Myocyte (in vitro differentiated cells): ENCODE measurements around the gene LRATD1. TPM values are rescaled to one million over a fixed set of nuclear protein-coding genes. Genes with fewer than 3 reads are reported as not detected.
"Not testable (repeated sequence)": the region's sequence is repeated elsewhere in the genome, so short reads cannot be mapped to it uniquely, and the experiment has no call there.

Experiments used
- DNase-seq: peaks from one replicate; pipeline ENCODE4 v3.0.0-alpha.2; 2012; ENCODE audit warnings: low read depth
- polyA plus RNA-seq: library from polyadenylated mRNA; unstranded; fragments of >200 nt; gene quantifications from one replicate; pipeline ENCODE4 v1.2.1, GENCODE V29; 2012; ENCODE audit warnings: missing spikeins
- total RNA-seq: library from RNA; depleted of rRNA; stranded (reverse); fragments of >200 nt; gene quantifications from 2 replicates; pipeline ENCODE4 v1.2.3, GENCODE V29; 2014

LRATD1 gene, protein sequence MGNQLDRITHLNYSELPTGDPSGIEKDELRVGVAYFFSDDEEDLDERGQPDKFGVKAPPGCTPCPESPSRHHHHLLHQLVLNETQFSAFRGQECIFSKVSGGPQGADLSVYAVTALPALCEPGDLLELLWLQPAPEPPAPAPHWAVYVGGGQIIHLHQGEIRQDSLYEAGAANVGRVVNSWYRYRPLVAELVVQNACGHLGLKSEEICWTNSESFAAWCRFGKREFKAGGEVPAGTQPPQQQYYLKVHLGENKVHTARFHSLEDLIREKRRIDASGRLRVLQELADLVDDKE
- 1.7 and 3.0 TPM in 2 replicates for total RNA-seq
- 2.0 TPM for polyA plus RNA-seq

DNA sequence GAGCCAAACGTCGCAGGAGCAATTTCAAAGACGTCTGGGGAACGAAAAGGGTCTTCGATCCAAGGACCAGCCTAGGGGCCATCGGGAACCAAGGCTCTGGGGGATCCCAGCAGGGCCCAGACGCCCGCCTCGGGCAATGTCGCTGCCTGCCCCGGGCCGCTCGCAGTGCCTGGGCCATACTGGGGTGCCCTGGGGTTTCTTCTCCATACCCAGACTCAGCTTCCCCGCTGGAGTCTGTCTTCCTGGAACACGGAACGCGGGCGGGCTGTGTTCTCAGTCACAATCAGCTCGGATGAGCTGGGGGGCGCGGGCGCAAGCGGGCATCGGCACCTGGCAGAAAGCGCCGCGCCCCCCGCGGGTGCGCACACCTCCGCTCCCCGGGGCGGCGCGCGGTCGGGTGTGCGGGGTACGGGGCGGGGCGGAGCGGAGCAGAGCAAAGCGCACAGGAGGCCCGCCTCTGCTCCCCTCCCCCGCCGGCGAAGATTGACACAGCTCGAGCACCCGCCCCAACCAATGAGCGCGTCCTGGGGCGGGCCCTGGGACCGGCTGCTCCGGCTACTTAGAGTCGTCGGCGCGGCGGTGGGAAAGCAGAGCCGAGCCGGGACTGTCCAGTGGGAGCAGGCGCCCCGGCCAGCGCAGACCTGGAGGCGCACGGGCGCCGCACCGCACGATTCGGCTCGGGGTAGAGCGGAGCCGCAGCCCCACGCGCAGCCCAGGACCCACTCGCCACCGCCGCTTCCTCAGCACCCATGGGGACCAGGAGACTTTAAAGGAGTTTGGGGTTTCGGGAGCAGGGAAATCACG is at the start of gene LRATD1:
Gene LRATD1 (plus strand): TSS at position 585 of the 804 bp plus-strand sequence. CDS start 1,263 bp downstream, outside the sequence.
- DNase-seq, result peak; percentile 85

DNA sequence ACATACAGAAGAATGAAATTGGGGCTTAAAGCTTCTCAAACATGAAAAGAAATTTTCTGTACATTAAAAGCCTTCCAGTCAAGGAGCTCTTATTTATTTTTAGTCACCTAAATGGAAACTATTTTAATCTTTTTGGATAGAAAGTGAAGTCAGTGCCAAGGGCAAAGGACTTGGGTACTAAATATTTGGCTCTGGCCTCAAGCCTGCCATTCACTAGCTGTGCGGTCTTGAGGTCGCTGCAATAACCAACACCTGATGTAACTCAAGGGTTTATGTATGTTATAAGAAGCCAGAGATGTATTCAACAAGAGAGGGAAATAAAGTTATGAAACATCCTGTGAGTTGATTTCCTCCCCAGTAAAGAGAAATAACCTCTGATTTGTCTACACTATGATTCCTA is 49.5 kb upstream of the LRATD1 start:
- no peak for DNase-seq

DNA sequence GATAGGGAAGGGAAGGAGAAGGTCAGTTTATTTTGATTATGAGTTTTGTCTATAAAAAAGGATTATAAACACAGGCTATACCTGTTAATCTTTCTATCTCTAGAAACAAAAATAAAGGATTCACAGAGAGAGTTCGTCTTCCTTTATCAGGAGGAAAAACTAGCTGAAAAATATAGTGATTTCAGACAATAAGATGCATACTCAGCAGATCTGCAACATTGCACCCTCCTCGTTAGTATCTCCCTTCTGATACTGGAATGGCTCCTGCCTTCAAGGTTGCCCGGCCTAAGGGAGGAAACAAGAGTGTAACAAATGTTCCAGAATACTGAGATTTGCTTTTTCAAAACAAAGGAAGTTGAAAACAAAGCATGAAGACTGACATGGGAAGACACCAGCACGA is 48.7 kb upstream of the LRATD1 start:
- DNase-seq, result no peak

DNA sequence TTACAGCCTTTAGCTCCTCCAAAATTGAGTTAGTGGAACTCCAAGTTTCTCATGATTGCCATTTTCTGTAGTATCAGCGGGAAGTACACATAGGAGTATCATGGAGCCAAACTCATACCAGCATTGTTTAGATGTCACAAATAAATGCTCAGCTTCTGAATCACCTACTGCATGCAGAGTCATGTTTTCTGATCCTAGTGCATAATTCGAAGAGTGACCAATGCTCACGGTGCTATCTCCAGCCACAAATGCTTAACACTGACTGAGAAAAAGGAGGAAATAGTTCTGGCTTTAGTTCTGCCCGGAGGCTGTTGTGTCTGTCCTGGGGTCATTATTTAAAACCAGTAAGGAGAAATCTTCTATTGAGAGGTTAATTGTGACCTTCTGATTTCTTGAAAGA is 45.4 kb upstream of the LRATD1 start:
- DNase-seq, result no peak

DNA sequence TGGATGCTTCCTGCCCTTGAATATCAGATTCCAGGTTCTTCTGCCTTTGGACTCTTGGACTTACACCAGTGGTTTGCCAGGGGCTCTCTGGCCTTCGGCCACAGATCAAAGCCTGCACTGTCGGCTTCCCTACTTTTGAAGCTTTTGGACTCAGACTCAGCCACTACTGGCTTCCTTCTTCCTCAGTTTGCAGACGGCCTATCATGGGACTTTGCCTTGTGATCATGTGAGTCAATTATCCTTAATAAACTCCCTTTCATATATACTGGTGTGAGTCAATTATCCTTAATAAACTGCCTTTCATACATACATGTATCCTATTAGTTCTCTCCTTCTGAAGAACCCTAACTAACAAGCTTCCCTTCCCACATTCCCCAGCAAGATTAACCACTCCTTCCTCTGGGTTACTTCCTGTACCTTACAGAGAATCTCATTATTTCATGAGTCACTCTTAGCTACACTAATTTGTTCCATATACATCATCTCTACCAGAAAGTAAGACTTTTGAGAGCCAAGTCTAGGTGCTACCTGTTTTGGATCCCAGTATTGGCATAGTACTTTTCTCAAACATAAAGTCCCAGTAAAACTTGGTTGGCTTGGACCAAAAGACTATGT is 31.3 kb upstream of the LRATD1 start:
- no peak for DNase-seq

DNA sequence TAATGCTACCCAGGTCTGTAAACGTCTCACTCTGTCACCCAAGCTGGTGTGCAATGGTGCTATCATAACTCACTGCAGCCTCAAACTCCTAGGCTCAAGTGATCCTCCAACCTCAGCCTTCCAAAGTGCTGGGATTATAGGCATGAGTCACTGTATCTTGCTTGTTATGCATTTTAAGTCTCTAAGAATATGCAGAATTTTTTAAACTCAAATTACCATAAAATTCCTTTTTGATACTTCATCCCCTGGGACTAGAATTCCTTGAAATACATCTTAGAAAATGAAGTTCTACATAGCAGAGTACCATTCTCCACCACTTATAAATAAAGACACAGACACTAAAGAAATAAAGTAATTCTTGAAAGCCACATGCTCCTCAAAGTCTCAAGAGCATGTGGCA is 30.2 kb upstream of the LRATD1 start:
- DNase-seq, result no peak

DNA sequence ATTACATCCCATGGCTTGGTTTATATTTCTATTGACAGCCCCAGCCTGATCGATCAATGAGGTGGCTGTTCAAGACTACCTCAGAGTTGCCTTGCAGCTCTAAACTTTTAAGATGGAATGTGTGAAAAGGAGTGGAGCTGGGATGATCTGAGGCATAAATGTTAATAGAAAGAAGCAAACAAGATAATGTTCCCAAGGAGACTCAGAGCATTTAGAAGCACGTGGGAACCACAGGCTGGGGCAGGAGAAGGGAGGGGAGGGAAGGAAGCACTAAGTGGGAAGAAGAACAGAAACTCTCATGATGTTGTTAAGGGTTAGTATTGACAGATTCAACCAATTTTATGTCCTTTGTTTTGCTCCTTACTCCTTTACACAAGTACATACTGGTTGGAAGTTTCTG is 28.8 kb upstream of the LRATD1 start:
- DNase-seq, result no peak

DNA sequence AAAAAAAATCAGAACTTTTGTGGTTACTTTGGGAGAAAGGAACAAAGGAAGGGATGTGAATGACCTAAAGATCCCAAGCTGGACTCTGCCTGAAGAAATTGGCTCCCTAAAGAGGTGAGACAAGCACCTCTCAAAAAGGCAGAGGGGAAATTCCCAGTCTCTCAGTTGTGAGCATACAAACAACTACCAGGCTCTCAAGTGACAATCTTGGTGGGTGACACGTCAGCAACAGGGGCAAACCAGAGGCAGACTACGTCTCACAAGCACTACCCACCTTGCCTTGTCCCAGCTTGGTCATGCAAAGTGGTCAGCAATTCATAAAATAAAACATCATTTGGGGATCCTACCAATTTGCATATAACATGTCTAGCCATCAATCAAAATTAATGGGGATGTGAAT is 24.3 kb upstream of the LRATD1 start:
- DNase-seq, result no peak

DNA sequence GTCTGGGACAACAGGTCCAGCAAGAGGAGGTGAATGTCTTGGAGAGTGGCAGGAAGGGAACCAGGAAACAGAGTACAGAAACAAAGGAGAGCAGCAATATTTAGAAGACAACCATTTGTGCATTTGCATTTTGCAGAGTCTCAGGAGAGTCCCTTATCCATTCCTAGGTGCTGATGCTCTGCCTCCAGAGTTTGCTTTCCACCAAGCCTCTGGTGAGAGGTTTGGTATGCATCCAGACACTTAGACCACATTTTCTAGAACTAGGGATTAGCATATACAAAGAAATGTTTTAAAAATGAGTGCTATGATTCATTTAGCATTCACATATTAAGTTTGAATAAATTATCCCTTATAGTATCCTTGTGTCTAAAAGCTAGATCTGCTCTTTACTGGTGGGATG is 18.5 kb upstream of the LRATD1 start:
- no peak for DNase-seq

DNA sequence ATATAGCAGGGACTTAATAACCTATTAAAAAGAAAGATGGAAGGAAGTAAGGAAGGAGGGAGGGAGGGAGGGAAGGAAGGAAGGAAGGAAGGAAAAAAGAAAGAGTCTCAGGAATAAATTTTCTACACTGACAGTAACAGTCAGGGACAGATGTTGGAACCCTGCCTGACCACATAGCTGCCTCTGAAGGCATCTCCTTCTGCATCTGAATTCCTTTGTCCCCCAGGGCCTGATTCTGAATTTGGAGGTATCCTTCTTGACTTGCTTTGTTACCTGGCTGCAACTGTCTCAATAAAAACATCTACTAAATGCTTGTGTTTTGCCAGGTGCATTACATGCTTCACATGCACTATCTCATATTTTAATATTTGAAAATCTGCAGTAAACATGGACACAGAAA is 17.4 kb upstream of the LRATD1 start:
- peak; percentile 13 for DNase-seq

DNA sequence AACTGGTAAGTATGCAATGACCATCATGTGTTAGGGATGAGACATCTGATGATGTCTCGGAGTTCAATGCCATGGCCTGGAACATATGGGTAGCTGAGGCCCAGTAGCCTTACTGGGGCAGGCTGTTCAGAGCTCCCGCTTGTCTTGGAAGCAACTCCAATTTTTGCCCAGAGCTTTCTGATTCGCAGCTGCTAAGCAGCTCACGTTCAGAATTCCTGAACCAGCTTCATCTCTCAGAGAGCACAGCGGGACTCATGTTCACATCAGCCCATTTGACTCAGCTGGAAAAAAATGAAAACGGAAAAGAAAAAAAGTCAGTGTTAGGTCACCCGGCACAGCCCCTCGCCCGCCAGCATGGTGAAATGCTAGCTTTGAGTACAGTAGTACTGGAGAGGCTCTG is 16.8 kb upstream of the LRATD1 start:
- DNase-seq, result no peak

DNA sequence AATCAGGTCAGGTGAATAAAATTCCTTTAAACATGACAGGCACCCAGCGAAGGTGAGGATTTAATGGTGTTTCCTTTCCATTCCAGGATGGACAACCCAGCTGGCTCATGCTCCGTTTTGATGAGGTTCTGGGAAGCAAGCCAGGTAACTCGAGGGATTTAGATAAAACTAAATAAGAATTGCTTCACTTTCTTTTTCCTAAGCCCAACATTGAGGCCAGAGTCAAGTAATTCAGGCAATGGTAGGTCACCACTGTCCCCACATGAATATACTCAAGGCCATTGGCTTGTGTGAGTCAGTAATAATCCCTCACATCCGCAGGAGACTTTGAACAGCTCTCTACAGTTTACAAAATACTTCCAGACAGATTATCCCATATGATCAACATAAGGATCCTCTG is 16.2 kb upstream of the LRATD1 start:
- DNase-seq, result no peak

DNA sequence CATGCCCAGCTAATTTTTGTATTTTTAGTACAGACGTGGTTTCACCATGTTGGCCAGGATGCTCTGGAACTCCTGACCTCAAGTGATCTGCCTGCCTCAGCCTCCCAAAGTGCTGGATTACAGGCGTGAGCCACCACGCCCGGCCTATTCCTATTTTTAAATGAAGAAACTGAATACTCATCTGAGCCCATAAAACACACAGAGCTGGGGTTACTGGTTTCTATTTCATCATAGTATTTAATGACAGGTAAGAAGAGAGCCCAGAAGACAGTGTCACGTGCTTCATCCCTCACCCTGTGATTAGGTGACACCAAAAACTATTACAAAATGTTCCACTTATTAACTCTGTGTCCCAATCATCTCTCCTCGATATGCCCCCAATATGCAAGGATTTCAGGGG is 15.6 kb upstream of the LRATD1 start:
- no peak for DNase-seq

DNA sequence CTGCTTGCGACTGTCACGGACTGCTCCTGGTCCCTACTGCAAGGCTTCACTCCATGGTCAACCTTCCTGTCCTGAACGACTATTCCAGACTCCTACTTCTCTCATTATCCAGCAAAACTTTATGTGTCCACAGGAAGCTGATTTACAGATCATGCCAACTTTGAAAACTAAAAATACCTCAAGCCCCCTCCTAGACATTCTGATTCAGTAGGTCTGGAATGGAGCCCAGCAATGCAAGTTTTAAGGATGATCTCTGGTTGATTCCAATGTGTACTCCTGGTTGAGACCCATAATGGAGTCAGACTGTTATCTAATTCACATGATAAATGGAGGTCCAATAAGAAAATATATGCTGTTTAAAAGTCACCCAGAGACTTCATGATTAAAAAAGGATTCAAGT is 13.1 kb upstream of the LRATD1 start:
- DNase-seq, result no peak

DNA sequence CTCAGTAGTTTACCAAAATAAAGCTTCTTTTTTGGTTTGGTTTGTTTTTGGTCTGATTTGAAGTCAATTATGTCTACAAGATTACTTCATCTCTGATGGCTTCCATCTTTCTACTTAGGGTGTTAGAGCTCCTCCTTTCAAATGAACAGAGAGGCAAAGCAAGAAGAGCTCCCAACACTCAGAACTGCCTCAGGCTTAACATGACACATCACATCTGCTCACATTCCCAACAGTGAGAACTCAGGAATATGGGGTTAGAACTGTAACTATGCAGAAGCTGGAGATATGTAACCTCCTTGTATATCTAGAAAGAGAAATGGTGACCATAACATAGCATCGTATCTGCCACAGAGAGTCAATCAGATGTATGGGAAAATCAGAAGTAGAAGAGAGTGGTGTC is 11.4 kb upstream of the LRATD1 start:
- no peak for DNase-seq

DNA sequence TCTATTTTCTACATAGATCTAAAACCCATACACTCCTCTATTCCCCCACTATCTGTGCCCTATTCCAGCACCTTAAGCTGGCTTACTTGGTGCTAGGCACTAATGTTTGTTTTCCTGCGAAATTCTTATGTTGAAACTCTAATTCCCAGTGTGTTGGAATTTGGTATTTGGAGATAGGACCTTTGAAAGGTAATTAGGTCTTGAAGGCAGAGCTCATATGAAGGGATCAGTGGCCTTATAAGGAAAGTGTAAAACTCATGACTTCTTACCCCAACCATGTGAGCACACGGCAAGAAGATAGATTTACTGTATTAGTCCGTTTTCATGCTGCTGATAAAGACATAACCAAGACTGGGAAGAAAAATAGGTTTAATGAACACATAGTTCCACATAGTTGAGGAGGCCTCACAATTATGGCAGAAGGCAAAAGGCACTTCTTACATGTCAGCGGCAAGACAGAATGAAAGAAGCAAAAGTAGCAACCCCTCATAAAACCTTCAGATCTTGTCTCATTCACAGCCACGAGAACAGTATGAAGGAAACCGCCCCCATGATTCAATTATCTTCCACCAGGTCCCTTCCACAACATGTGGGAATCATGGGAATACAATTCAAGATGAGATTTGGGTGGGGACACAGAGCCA is 10.5 kb upstream of the LRATD1 start:
- no peak for DNase-seq

DNA sequence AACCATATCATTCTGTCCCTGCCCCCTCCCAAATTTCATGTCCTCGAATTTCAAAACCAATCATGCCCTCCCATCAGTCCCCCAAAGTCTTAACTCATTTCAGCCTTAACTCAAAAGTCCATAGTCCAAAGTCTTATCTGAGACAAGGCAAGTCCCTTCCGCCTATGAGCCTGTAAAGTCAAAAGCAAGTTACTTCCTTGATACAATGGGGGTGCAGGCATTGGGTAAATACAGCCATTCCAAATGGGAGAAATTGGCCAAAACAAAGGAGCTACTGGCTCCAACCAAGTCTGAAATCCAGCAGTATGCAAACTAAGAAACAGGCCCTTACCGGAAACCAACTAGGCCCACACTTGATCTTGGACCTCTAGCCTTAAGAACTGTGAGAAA is 10.0 kb upstream of the LRATD1 start:
- not testable (repeated sequence) for DNase-seq

DNA sequence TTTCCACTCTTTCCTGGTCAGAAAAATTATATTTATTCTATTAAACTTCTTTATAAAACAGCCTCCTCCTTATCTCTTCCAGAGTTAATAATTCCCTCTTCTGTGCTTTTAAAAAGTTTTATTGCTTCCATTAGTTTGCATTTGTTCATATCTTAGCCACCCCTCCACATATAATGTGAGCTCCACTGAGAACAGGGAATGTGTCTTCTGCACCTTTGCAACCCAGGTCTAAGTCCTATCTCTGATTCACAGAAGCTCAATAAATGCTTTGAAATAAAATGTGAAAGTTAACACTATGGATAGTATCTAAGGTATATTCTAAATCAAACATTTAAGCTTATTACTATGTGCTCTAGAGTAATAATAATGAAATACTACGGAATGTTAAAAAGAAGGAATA is 9.3 kb upstream of the LRATD1 start:
- no peak for DNase-seq

DNA sequence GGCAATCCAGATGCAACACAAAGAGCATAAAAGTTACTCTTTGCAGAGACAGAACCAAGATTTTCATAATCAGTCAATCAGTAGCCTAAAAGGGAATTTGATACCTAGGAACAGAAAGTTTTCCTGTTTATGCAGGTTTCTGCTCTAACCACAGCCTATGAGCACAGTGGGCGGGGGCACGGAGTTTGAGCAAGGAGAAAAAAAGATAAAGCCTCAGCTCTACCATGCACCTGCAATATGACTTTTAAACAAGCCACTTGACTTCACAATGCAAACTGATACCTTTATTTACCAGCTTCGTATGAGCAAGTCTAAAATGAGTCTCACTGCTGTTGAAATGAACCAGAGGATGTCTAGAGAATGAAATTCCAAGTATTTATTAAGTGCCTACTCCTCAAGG is 5.6 kb upstream of the LRATD1 start:
- no peak for DNase-seq

DNA sequence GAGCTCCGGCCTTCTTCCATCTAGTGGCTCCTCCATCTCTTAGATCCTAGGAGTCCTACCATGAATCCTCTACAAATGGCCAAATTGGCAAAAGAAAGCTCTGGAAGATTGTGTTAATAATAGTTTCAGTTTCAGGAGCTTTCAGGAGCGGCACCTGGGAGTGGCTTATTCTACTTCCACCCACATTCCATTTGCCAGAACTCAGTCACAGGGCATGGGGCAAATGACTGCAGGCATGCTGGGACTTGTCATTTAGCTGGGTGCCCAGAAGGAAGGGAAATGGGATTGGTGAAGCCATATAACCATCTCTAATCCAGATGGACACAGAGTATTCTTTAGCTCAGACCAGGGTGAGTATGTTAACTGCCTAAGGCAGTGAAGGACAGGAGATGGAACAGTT is 3.6 kb upstream of the LRATD1 start:
- DNase-seq, result no peak

DNA sequence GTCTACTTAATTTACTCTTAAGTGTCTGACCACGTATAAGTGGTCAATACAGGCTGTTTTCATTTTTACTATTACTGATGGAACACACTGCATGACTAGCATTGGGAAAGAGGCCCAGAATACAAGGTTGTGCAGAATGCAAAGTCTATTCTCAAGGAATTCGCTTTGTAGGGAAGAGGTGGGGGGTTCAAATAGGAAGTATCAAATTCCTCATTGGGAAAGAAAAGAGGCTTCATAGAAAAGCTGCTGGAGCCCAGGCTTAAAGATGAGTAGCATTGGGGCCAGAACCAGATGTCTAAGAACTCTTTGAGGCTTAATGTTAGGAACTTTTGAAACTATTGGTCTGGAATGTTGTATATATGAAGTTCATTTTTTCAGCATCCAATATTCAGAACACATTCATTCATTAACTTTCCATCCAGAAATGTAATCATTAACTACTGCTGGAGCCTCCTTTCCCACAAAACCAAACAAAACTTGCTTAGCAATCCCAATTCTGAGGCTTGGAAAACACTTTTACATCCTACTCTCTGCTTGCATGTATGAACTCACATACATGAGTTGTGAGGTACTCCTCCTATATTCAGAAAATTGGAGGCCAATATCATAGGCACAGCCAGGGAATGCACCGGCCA is 994 bp upstream of the LRATD1 start:
- DNase-seq, result no peak

DNA sequence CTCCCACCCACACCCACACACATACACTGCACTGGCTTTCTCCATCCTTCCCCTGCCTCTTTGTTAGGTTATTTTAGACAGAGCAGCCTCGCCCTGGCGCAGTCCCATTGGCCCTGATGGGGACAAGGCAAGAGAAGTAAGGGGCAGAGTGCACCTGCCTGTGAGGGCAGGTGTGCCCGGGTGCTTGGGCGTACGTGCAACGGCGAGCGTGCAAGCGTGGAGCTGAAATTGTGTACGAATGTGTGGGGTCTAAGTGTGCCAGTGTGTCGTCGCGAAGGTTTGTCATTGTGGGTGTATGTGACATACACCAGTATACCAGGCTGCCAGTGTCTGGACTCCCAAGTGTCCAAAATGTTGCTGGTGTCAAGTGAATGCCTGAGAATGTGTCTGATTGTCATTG is 544 bp downstream of the LRATD1 start:
- DNase-seq, result no peak
